Measurements from ENCODE around the gene AP3M1.
"Not testable (repeated sequence)": the region's sequence is repeated elsewhere in the genome, so short reads cannot be mapped to it uniquely, and the experiment has no call there.

AP3M1 gene

GRCh38 chr10:74163319-74164068, 12.9 kb upstream of the AP3M1 start:
- DNase-seq (ENCODE audit: low spot score): no peak

- no peak for DNase-seq (ENCODE audit: low spot score)
Observed at GRCh38 chr10:74160013-74160412, 9.4 kb upstream of the AP3M1 start.

- no peak for DNase-seq (ENCODE audit: low spot score)
Observed at GRCh38 chr10:74156919-74157289, 6.3 kb upstream of the AP3M1 start.

GRCh38 chr10:74153676-74154075, 3.0 kb upstream of the AP3M1 start:
- no peak for DNase-seq (ENCODE audit: low spot score)

- no peak for DNase-seq (ENCODE audit: low spot score)
Observed at GRCh38 chr10:74153123-74153522, 2.5 kb upstream of the AP3M1 start.

- DNase-seq (ENCODE audit: low spot score): no peak
Observed at GRCh38 chr10:74151879-74152722, 1.5 kb upstream of the AP3M1 start.

- peak; percentile 99 for DNase-seq (ENCODE audit: low spot score)
Observed at GRCh38 chr10:74150990-74151878, 606 bp upstream of the AP3M1 start, which contains the start of gene ADK. TSS of gene ADK (plus strand) at chr10:74151221. CDS start at chr10:74151279, 58 bp downstream.

GRCh38 chr10:74146980-74147379, 3.6 kb downstream of the AP3M1 start:
- not testable (repeated sequence) for DNase-seq (ENCODE audit: low spot score)

- DNase-seq (ENCODE audit: low spot score): no peak
Observed at GRCh38 chr10:74145133-74145532, 5.5 kb downstream of the AP3M1 start.

- no peak for DNase-seq (ENCODE audit: low spot score)
Observed at GRCh38 chr10:74140553-74140952, 10.1 kb downstream of the AP3M1 start.

GRCh38 chr10:74139981-74140380, 10.6 kb downstream of the AP3M1 start:
- DNase-seq (ENCODE audit: low spot score): no peak

- DNase-seq (ENCODE audit: low spot score): not testable (repeated sequence)
Observed at GRCh38 chr10:74138596-74138995, 12.0 kb downstream of the AP3M1 start.

- no peak for DNase-seq (ENCODE audit: low spot score)
Observed at GRCh38 chr10:74137992-74138391, 12.6 kb downstream of the AP3M1 start.

GRCh38 chr10:74135452-74135851, 15.2 kb downstream of the AP3M1 start:
- DNase-seq (ENCODE audit: low spot score): no peak

- no peak for DNase-seq (ENCODE audit: low spot score)
Observed at GRCh38 chr10:74133923-74134820, 16.5 kb downstream of the AP3M1 start.

- no peak for DNase-seq (ENCODE audit: low spot score)
Observed at GRCh38 chr10:74123081-74123480, 27.5 kb downstream of the AP3M1 start.

GRCh38 chr10:74122060-74122459, 28.6 kb downstream of the AP3M1 start:
- DNase-seq (ENCODE audit: low spot score): no peak

- no peak for DNase-seq (ENCODE audit: low spot score)
Observed at GRCh38 chr10:74121368-74121767, 29.3 kb downstream of the AP3M1 start.

GRCh38 chr10:74120911-74121310, 29.7 kb downstream of the AP3M1 start:
- no peak for DNase-seq (ENCODE audit: low spot score)

- DNase-seq (ENCODE audit: low spot score): no peak
Observed at GRCh38 chr10:74118804-74119203, 31.8 kb downstream of the AP3M1 start.

GRCh38 chr10:74117738-74118137, 32.9 kb downstream of the AP3M1 start:
- no peak for DNase-seq (ENCODE audit: low spot score)

Data from left forelimb (tissue), 1 donor.